HG03139 (cell line): ENCODE data around the gene PEAK1.

Experiments
- ATAC-seq: cut with Tn5 transposase; IDR thresholded peaks from one replicate; pipeline ENCODE4 v1.9.1; 2021; ENCODE audit not compliant: unreplicated experiment

The PEAK1 gene

DNA sequence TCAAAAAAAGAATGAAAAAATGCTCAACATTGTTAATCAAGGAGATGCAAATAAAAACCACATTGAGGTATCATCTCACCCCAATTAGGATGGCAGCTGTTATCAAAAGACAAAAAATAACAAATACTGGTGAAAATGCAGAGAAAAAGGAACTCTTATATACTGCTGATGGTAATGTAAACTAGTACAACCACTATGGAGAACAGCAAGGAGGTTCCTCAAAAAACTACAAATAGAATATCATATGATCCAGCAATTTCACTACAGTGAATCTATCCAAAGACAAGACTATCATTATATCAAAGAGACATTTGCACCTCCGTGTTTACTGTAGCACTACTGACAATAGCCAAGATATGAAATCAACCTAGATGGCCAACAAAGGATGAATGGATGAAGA lies 58.4 kb downstream of the PEAK1 start:
- no peak for ATAC-seq

DNA sequence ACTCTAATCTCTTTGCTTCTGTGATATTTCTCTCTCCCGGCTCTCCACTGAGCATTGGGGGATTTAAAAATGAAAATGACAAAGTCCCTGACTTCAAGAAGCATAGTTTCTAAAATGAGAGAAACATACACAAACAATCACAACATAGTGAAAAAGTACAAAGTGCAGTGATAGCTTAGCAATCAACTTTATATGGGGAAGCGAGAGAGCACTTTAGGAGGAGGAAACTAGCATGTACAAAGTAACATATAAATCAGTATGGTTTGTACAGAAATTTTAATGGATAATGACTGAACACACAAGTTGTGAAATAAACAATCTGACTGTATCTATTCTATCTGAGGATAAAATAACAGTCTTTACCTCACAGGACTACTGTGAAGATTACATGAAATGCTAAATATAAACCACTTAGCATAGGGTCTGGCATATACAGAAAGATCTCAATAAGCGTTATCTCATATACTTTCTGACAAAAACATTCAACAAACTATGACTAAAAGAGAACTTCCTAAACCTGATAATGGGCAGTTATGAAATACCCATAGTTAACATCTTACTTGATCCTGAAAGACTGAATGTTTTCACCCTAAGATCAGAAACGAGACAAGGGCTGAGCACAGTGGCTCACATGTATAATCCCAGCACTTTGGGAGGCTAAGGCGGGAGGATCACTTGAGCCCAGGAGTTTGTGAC lies 61.2 kb downstream of the PEAK1 start:
- ATAC-seq: no peak

DNA sequence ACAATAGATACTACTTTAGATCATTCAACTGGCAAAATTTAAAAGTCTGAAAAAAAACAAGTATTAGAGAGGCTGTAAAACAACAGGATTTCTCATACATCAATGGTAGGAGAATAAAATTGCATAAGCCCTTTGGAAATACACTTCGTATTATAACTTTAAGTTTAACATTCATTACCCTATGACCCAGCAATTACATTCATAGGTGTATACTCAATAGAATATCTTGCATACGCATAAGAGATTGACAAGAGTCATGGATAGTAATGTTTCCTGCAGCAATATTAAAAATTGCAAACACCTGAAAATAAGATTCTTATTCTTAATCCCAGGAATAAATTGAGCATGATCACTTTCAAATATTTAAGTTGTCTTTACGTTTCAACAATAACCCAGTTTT lies 63.6 kb downstream of the PEAK1 start:
- ATAC-seq: no peak

DNA sequence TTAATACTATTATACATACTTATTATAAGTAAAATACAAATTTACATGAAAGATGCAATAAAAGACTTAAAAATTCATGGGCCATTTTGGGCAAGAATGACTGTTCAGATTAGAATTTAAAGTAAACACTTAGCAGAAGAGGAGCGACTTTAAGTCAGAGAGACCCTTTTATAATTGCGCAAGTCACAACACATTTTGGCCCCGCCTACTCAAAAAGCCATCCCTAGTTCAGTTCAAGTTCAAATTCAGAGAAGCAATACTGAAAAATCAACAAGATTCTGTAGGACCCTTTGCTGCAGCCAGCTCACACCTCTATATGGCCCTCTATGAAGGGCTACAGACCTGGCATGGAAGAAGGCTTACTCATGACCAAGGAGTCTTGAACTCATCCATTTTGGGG lies 64.6 kb downstream of the PEAK1 start:
- no peak for ATAC-seq

DNA sequence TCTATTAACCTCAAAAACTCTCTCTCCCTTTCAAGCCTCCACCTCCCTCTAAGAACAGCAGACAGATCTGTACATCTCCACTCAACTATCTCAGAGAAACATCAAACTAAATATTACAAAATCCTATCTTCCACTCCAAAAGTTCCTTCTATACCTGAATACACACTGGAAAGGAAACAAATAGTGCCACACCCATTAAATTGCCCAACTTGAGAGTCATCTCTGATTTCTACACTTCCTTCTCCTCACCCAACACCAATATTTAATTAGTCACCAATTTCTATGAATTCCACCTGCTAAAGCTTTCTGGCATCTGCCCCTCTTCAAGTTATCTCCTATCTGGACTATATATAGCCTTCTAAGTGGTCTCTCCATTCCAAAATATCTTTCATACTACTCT lies 65.8 kb downstream of the PEAK1 start:
- no peak for ATAC-seq

DNA sequence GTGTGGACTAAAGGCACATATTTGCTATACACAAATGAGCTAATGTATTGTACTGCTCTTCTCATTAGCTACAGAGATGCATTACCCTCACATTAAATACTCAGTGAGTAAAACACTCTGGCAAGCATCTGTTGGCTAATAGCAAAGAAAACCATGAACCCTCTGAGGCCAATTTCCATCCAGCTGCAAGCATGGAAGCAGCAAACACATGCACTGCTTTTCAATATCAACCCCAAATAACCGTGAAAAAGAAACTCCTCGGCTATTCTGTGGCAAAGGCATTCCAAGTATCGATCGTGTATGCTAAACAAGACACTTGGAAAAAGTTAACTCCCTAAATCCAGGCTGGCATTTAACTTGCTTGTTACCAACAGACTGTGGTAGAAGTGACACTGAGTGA lies 67.0 kb downstream of the PEAK1 start:
- ATAC-seq: no peak

DNA sequence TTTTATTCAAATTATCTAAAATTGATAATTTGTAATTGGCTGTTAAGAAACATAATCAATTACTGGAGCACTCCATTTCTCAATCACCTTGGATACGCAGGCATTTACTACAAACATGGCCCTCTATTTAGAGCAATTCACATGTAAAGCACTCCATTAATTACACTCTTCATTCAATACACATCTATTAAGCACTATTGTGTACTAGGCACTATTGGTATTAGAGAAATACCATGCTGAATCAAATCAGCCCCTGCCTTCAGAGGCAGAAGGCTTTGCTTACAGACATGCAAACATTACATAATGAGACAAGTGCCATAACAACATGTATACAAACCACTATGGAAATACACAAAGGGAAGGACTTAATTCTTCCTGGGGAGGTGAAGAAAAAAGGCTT lies 69.1 kb downstream of the PEAK1 start:
- ATAC-seq: no peak

DNA sequence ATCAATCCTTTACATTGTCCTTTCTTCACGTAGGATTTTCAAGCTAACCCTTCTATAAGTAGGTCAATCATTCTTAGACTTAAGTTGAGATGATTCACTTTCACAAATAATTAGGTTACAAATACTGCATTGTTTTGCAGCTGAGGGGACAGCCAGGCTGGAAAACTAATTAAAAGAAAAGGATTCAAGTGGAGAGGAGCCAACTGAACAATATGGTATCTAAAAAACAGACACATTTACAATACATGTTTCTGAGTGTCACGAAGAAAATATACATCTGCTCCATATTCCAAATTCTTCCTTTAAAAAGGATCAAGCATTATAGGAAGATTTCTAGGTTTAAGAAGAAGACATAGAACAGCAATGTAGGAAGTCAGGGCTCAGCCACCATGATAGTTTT lies 70.2 kb downstream of the PEAK1 start:
- ATAC-seq: no peak

DNA sequence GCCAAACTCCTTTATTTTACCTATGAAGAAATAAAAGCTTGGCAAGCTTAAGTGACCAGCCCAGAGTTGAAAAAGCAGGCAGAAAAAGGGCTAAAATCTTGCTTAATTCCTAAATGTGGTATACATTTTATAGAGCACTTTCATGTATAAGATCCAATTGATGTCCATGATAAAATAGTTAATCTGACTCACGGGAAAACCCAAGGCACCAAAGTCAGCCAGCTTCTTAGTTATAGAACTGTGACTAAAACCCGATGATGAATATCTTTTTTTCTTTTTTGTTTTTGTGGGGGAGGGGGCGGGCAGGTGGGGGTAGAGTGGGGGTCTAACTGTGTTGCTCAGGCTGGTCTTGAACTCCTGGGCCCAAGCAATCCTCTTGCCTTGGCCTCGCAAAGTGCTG lies 71.4 kb downstream of the PEAK1 start:
- ATAC-seq: no peak

DNA sequence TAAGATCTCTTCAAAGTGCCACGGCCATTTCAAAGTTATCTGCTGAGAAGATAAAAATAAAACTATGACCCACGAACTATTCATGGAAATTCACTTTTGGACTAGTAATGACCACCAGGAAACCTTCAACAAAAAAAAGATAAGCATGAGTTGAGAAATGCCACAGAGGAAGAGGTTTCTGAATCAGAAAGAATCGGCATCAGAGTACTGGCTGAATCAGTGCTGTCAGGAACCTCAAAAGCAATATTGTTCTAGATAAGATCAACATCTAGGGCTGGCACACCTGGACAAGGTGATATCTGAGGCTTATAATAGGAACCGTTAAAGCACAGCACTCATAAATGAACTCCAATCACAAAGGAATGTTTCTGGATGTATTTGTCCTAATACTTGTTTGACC lies 72.7 kb downstream of the PEAK1 start:
- ATAC-seq: no peak

DNA sequence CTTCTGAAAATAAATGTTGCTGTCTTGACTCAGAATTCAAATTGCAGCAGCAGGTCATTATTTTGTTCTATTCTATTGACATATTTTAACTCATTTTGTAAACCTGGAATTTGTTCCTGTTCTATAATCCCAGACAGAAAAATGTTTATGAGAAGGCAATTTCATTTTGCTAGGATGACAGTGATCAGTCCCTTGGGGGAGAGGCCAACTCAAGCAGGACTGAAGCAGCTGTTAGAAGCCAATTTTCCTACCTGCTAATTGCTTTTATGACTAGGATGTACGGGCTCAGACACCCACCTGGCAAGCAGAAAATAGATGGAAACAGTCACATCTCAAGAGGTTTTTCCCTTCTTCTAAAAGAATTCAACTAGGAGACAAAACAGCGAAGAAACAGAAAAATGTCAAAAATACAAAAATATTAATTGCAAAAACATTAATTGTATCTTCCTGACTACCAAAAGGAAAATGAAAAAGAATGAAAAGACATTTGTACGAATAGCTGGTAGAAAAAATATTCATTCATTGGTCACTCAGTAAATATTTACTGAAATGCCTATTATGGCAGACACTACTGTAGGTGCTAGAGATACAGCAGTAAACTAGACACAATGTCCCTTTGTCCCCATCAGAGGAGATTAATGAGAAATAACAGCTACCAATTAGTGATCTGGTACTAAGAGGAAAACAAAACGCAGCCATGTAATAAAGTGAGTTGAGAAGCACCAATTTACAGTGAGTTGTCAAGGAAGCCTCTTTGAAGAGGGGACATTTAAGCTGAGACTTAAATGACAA lies 73.5 kb downstream of the PEAK1 start:
- ATAC-seq: no peak

DNA sequence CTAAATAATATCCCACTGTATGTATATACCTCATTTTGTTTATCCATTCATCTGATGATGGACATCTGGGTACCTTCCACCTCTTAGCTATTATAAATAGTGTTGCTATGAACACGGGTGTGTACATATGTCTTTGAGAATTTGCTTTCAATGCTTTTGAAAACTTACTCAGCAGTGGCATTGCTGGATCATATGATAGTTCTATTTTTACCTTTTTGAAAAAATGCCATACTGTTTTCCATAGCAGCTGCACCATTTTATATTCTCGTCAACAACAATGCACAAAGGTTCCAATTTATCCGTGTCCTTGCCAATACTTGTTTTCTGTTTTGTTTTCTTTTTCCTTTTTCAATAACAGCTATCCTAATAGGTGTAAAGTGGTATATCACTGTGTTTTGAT lies 77.1 kb downstream of the PEAK1 start:
- ATAC-seq: no peak

DNA sequence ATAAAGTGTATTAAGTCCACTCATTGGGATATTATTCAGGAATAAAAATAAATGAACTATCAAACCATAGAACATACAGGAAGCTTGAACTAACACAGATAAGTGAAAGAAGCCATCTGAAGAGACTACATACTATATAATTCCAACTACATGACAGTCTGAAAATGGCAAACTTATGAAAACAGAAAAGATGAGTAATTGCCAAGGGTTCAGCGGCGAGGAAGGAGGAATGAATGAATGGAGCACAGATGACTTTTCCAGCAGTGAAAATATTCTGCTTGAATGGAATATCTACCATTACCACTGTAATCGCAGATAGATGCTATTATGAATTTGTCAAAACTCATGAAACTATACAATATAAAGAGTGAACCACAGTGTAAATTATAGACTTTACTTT lies 79.7 kb downstream of the PEAK1 start:
- no peak for ATAC-seq

DNA sequence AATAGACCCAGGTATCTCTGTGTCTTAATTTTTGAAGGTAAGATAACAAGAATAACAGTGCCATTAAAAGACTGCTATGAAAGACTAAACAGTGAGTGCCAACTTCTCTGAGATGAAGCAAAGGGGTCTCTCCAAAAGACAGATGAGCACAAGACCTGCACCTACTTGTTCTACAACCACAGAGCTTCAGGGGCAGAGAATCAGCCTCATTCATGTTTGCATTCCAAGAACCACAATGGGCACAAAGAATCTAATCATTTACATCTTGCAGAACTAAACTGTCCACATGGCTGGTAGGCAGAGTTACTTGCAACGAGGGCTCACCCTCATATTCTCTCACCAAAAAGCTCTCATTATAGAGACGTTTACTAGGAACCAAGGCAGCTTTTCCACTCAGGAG lies 83.9 kb downstream of the PEAK1 start:
- ATAC-seq: no peak

DNA sequence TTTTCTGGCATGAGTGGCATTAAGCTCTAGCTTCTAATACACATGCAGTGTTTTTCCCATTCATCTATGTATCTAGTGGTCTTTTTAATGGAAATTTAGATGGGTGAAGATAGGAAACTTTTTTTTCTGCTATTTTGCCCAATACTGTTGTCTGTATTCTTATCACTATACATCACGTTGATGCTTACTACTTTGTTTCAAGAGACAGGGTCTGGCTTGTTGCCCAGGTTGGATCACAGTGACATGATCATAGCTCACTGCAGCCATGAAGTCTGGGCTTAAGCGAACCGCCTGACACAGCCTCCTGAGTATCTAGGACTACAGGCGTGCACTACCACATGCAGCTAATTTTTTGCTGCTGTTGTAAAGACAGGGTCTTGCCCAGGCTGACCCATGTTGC lies 84.6 kb downstream of the PEAK1 start:
- ATAC-seq: no peak

DNA sequence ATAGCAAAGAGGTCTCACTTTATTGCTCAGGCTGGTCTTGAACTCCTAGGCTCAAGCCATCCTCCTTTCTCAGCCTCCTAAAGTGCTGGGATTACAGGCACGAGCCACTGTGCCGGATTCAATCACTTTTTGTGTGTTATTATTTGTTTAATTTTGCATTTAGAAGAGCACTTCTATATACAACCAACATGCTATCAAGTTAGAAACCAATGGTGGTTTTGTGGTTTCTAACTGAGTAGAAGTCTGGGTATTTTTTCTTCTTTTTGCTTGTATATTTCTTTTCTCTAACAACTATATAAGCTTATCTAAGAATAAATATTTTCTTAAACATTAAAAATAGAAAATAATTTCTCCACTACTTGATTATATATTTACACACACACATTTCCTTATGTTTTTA lies 86.7 kb downstream of the PEAK1 start:
- ATAC-seq: no peak

DNA sequence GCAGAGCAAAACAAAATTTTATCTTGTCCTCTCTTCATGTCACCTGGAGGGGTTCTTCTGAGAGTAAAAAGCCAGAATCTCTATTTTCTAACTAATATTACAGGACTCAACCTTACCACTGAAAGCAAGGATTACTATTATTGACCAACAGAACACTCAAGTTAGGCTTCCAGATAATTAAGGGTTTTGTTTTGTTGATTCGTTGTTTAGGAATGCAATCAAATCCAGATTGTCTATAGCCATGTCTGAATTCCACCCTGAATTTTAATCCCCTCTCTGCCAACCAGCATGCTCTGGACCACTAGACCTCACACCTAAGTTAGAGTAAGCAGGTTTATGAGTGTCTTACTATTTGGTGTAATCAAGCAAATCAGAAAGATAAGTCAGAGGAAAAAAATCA lies 90.7 kb downstream of the PEAK1 start:
- no peak for ATAC-seq

DNA sequence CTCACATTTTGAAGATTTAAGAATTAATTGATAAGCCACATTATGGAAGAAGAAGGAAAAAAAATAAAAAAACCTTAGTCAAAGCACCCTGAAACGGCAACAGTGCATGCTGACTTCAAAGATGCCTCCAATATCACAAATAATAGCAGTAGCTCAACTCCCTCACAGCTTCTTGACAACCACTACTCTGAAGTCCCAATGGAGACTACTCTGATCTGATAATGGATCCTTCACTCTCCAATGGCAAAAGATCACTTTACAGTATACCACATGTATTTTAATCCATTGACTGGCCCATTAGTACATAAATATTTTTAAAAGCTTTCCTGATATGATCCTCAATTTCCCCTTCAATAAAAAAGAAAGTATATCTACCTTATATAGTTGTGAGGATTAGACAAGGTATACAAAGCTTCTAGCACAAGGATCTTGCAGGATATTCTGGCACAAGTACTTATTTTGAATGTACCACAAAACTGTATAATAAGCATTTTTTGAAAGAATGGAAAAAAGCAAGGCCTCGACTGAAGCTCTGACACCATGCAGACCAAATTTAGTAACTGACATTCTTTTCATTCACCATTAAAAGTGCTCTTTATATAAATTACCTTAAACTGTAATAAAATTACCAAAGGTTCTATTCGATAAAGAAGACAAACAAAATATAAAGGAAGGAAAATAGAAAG lies 91.9 kb downstream of the PEAK1 start:
- ATAC-seq: no peak

DNA sequence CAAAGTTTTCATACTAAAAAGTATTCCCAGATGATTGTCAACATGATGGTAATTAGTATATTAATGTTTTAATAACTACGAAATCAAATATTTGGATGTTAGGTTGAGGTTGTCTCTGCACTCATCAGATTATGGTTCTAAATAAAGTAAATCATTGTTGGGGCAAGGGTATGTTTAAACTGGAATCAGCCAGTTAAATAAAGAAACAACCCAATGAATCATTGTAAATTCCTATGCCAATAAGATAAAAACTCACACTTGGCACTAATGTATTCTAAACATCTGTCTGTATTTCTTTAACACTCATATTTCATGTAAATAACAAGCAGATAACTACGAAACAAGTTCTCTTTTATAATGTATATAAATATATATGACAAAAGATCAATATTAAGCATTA lies 92.7 kb downstream of the PEAK1 start:
- ATAC-seq: no peak

DNA sequence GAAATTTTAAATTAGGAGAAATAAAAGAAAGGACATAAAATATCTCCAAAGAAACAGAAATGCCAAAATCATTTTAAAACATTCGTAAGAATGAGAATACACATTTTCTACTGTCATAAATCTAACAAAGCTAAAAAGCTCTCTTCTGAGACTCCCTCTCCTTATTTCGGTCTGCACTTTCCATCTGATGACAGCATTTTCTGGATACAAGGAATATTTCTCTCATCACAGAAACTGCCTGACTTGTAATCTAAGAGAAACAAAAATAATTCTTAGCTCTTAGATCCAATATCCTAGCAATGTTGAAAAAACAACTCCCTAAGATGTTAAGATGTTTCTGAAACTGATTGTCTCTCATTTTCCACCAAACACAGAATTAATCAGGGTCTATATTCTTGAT lies 93.5 kb downstream of the PEAK1 start:
- ATAC-seq: no peak

DNA sequence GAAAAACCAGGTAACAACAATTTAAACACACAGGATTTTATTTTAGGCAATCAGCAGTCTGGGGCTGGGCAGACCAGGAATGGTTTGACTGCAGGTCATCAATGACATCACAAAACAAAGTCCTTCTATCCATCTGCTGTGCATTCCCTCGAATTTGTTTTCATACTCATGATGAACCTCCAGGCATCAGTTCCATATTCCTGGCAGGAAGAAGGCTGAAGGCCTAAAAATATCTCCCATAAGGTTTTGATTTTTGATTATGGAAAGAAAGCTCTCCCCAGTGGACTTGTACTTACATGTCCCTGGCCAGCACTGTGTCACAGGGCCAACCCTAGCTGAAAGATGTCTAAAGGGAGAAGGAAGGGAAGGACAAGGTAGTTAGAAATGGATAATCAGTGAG lies 107.4 kb downstream of the PEAK1 start:
- ATAC-seq: no peak
